GM18909 (cell line): ENCODE data around the gene GLYR1.

Experiments used
- ATAC-seq: cut with Tn5 transposase; IDR thresholded peaks from one replicate; pipeline ENCODE4 v1.9.1; 2021; ENCODE audit warnings: mild to moderate bottlenecking; ENCODE audit not compliant: unreplicated experiment, poor library complexity

GLYR1 gene

DNA sequence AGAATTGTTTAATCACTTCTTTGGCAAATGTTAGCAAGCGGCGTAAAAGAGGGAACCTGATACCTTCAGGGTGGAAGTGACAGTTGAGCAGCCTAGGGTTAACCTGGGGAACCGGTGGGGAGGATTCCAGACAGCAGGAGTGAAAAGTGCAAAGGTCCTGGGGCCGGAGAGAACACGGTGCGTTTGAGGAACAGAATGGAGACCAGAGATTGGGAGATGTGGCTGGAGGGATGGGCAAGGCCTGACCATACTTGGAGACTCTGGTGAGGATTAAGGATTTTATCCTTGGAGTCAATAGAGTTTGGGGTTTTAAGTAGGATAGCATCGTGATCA is 77.8 kb downstream of the GLYR1 start:
- no peak for ATAC-seq

DNA sequence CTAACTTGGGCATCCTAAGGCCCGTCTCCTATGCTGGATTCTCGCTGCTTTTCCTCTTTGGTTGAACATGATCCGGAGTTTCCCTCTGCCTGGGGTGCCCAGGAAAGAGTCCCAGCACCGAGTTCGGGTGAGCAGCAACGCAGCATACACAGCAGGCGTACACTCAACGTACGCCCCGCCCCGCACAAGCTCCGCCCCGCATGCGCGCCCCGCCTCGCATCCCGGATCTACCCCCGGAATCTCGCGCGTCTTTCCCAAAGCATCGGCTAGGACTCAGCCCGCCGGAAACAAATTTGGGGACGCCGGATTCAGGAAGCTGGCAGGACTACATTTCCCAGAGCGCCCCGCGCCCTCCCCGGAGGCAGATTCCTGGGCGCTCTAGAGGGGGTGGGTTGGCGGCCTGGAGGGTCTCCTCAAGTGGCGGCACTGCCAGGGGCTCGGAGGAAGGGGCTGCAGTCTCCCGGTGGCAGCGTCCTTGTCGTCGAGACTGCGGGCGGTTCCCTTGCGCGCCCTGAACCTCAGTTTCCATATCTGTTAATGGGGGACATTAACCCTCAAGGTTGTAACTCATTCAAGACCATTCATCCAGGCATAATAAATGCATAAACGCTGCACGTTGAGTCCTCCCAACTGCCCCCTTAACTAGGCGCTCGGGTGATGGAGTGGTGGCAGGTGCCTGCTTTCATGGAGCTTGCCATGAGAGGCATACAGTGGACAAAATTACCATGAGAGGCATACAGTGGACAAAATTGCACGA is 78.4 kb downstream of the GLYR1 start:
- ATAC-seq, result peak; percentile 70

DNA sequence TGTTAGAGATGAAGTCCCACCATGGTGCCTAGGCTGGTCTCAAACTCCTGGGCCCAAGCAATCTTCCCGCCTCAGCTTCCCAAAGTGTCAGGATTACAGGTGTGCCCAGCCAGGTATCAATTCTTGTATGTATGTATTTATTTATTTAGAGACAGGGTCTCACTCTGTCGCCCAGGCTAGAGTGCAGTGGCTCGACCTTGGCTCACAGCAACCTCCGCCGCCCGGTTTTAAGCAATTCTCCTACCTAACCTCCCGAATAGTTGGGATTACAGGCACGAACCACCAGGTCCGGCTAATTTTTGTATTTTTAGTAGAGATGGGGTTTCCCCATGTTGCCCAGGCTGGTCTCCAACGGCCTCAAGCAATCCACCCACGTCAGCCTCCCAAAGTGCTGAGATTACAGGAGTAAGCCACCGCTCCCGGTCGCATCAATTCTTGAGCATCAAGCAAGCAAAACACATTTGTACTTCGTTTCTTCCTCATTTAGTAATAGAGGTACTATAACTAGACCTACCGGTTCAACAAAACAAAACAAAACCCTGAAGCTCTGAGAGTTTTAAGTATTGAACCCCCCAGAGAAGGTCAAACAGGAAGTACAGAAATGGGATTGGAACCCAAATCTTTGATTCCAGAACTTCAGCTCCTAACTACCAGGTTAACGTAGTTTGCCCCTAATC is 79.1 kb downstream of the GLYR1 start:
- peak; percentile 1 for ATAC-seq

- ATAC-seq, result peak; percentile 87
Observed at GRCh38 chr16:4766875-4767628, 80.0 kb downstream of the GLYR1 start, which contains the start of gene ZNF500. Gene ZNF500, minus strand, starts transcription at chr16:4767162. Its CDS starts 1,184 bp downstream, at chr16:4765978.

GRCh38 chr16:4765511-4766474 is 81.3 kb downstream of the GLYR1 start:
- ATAC-seq, result no peak

- ATAC-seq, result no peak
Observed at GRCh38 chr16:4763791-4764190, 83.3 kb downstream of the GLYR1 start.

DNA sequence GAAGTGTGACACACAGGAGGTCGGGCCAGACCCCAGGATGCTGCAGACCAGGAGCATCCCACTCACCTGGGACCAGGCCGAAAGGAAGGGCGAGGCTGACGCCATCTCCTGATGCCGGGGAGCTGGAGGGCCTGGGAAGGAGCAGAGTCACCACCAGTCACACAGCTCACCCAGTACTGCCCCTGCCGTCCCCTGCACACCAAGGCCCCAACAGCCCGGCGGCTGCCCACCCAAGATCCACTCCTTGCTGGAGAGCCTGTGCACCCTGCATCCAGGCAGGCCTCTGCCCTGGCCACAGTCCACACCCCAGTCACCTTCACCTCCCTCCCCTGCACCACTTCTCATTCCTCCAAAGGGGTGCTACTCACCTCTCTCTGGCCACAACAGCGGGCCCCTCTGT is 84.9 kb downstream of the GLYR1 start:
- ATAC-seq, result no peak

DNA sequence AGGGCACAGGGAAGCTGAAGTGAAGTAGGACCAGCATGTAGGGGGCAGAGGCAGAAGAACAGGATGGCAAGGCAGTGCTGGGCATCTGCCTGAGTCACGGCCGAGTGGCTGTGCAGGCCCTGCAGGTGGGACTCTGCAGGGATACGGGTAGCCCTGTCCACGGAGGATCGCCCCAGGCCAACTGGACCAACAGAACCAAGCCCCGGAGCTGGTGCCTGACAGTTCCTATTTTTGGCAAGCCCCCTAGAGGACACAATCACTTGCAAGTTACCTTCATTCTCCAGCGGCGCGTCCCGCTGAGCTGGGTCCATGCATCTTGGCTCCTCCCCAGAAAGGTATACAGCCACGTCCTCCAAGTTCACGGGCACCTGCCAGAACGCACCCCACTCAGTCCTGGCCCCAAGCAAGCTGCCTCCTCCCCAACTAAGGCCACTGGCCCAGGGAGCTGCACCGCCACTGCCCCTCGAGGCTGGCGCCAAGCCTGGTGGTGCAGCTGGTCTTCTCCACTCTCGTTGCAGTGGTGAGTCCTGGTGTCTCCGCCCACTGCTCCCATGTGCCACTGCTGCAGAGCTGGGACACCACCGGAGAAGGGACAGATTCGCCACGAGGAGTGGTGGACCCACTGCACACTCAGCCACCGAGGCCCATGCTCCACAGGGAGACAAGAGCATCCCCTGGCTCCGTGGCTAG is 86.7 kb downstream of the GLYR1 start:
- no peak for ATAC-seq

GRCh38 chr16:4755687-4756086 is 91.4 kb downstream of the GLYR1 start:
- ATAC-seq, result no peak

- no peak for ATAC-seq
Observed at GRCh38 chr16:4754865-4755264, 92.2 kb downstream of the GLYR1 start.

GRCh38 chr16:4753227-4753626 is 93.9 kb downstream of the GLYR1 start:
- no peak for ATAC-seq
